Panc1 (cell line): ENCODE measurements around the gene LOXL3. TPM values are rescaled to one million over a fixed set of nuclear protein-coding genes. Genes with fewer than 3 reads are reported as not detected.

Experiments
- ATAC-seq: fragments of 200-7000 bp; cut with Tn5 transposase; 2 replicates; pipeline ENCODE4 v1.9.1; 2020; ENCODE audit warnings: mild to moderate bottlenecking, moderate library complexity
- BruUV-seq: library from RNA; stranded (reverse); fragments of 400-500 nt; replicated peaks from 2 replicates; lab custom pipeline; 2021; lab: Mats Ljungman, UMichigan
- CTCF ChIA-PET: fragments of 300-600 bp; sonication (Branson Sonifier 250); formaldehyde crosslinking; loops from one replicate; lab custom pipeline; 2022; ENCODE audit warnings: antibody characterized with exemption; lab: Charles Lee
- POLR2A ChIA-PET: fragments of 300-600 bp; sonication (Branson Sonifier 250); formaldehyde crosslinking; loops from one replicate; lab custom pipeline; 2022; ENCODE audit warnings: antibody characterized with exemption; lab: Charles Lee
- DNase-seq: peaks from one replicate; pipeline ENCODE4 v3.0.0-alpha.2; 2010; ENCODE audit warnings: low read depth, low spot score
- H3K27ac ChIP-seq: 2 replicates; pipeline ENCODE4 v1.5.1; 2011; ENCODE audit warnings: mild to moderate bottlenecking, low read length, inconsistent platforms
- H3K27me3 ChIP-seq: fragments of 200-500 bp; sonication (Bioruptor generic); 2 replicates; pipeline ENCODE4 v1.6.0; 2014; ENCODE audit warnings: low read length, inconsistent platforms; ENCODE audit not compliant: control insufficient read depth, insufficient read depth
- H3K36me3 ChIP-seq: fragments of 200-500 bp; sonication (Bioruptor generic); 2 replicates; pipeline ENCODE4 v1.5.1; 2014; ENCODE audit warnings: inconsistent platforms, mild to moderate bottlenecking, low read length, moderate library complexity; ENCODE audit not compliant: control insufficient read depth, insufficient read depth
- H3K4me1 ChIP-seq: 2 replicates; pipeline ENCODE4 v1.5.1; 2011; ENCODE audit warnings: inconsistent platforms, mild to moderate bottlenecking, low read length, moderate library complexity; ENCODE audit not compliant: control insufficient read depth, insufficient read depth
- H3K4me3 ChIP-seq, 2 experiments: 2 replicates each; pipeline ENCODE4 v1.5.1; 2011 to 2012; ENCODE audit warnings: low read depth in 2 of 2, low read length in 2 of 2, mild to moderate bottlenecking in 2 of 2, inconsistent platforms in 1 of 2, moderate library complexity in 1 of 2
- H3K9me3 ChIP-seq: fragments of 200-500 bp; sonication (Bioruptor generic); 2 replicates; pipeline ENCODE4 v1.5.1; 2014; ENCODE audit warnings: low read depth, mild to moderate bottlenecking, inconsistent platforms, low read length, moderate library complexity; ENCODE audit not compliant: control insufficient read depth, insufficient read depth
- CTCF ChIP-seq: fragments of 450-650 bp; IDR thresholded peaks from 2 replicates; pipeline ENCODE4 v1.5.1; 2017; ENCODE audit warnings: mild to moderate bottlenecking
- POLR2AphosphoS5 ChIP-seq: IDR thresholded peaks from 2 replicates; pipeline ENCODE4 v1.6.1; 2012; ENCODE audit warnings: mild to moderate bottlenecking, low read depth, low read length, moderate library complexity
- REST ChIP-seq, 2 experiments: IDR thresholded peaks; 2 replicates each; pipeline ENCODE4 v1.6.1; 2011 to 2012; ENCODE audit warnings: low read depth in 2 of 2, control low read depth in 1 of 2, low read length in 1 of 2, mild to moderate bottlenecking in 1 of 2, moderate library complexity in 1 of 2; ENCODE audit not compliant: insufficient read depth in 1 of 2
- SIN3A ChIP-seq: IDR thresholded peaks from 2 replicates; pipeline ENCODE4 v1.6.1; 2012; ENCODE audit warnings: low read depth, mild to moderate bottlenecking, low read length, moderate library complexity, borderline replicate concordance; ENCODE audit not compliant: insufficient read depth
- TCF7L2 ChIP-seq: IDR thresholded peaks from 2 replicates; pipeline ENCODE4 v1.6.1; 2011; ENCODE audit warnings: mild to moderate bottlenecking, low read depth, low read length, inconsistent platforms
- in situ Hi-C: cut with HindIII; loops from 2 replicates; pipeline ENCODE4 v1.10.0; 2016; ENCODE audit warnings: low sequenced_read_pairs, low pct_unique_long_range_greater_than_20kb
- intact Hi-C: fragments of 100-400 bp; cut with micrococcal nuclease; formaldehyde crosslinking; loops from one replicate; pipeline ENCODE4 v1.10.0; 2022; ENCODE audit not compliant: unreplicated experiment
- total RNA-seq: library from RNA; stranded (reverse); gene quantifications from one replicate; pipeline ENCODE4 v1.2.1, GENCODE V29; 2021; ENCODE audit not compliant: unreplicated experiment

LOXL3 gene
- total RNA-seq, 1 experiment from 2014 or later: 1.0 TPM

GRCh38 chr2:74578408-74578807 lies 24.7 kb upstream of the LOXL3 start:
- H3K4me1 ChIP-seq: no peaks in the 10 kb centered on the region
- POLR2A ChIA-PET: no interaction called here
- ATAC-seq (no peak), DNase-seq (no peak)
- H3K27me3 ChIP-seq: no peaks in the 10 kb centered on the region
- H3K27ac ChIP-seq: no peak overlapping the region
- CTCF ChIA-PET: no interaction called here
- no TSS peak for BruUV-seq
- H3K4me3 ChIP-seq: no peak overlapping the region
- in situ Hi-C loops: no loop called here
- intact Hi-C loops: no loop called here
- no peaks in the 10 kb centered on the region for H3K9me3 ChIP-seq
- no peak for TF ChIP-seq SIN3A
- no peak for TF ChIP-seq REST (IDR thresholded peaks at IDR 0.05; ENCODE audit: insufficient read depth in 1 of 2, low read depth in 2 of 2, low read length in 1 of 2)
- TF ChIP-seq TCF7L2: no peak
- TF ChIP-seq POLR2AphosphoS5: no peak
- no peak for TF ChIP-seq CTCF
- H3K36me3 ChIP-seq: no peaks in the 10 kb centered on the region

- no TSS peak for BruUV-seq
Measured at GRCh38 chr2:74577448-74577847, 23.7 kb upstream of the LOXL3 start.

More at GRCh38 chr2:74577448-74577847, 23.7 kb upstream of the LOXL3 start:
- H3K9me3 ChIP-seq: no peaks in the 10 kb centered on the region
- H3K4me1 ChIP-seq: no peaks in the 10 kb centered on the region
- DNase-seq (no peak), ATAC-seq (no peak)
- ChIA-PET CTCF (interaction anchor here (1.0 kb wide), 1 partner anchor 10 kb away, joined by 3 read pairs; no protein-coding TSS in a partner anchor), POLR2A (interaction anchor here (0.5 kb wide), 1 partner anchor 34 kb away, joined by 6 read pairs; no protein-coding TSS in a partner anchor)
- intact Hi-C loops (no loop called here), in situ Hi-C loops (no loop called here)
- no peak overlapping the region for H3K27ac ChIP-seq
- no peak overlapping the region for H3K4me3 ChIP-seq
- TF ChIP-seq TCF7L2: no peak
- TF ChIP-seq POLR2AphosphoS5: no peak
- TF ChIP-seq SIN3A: no peak
- no peak for TF ChIP-seq REST (IDR thresholded peaks at IDR 0.05; ENCODE audit: insufficient read depth in 1 of 2, low read depth in 2 of 2, low read length in 1 of 2)
- no peak for TF ChIP-seq CTCF
- no peaks in the 10 kb centered on the region for H3K36me3 ChIP-seq
- H3K27me3 ChIP-seq: no peaks in the 10 kb centered on the region
